Measurements from ENCODE around the gene SFT2D3. TPM values are rescaled to one million over a fixed set of nuclear protein-coding genes. Genes with fewer than 3 reads are reported as not detected.
"Not testable (repeated sequence)": the region's sequence is repeated elsewhere in the genome, so short reads cannot be mapped to it uniquely, and the experiment has no call there.

The SFT2D3 gene
- polyA plus RNA-seq, 3 donors from 2014 or later = 1.3 to 3.4 TPM; not detected in 1

DNA sequence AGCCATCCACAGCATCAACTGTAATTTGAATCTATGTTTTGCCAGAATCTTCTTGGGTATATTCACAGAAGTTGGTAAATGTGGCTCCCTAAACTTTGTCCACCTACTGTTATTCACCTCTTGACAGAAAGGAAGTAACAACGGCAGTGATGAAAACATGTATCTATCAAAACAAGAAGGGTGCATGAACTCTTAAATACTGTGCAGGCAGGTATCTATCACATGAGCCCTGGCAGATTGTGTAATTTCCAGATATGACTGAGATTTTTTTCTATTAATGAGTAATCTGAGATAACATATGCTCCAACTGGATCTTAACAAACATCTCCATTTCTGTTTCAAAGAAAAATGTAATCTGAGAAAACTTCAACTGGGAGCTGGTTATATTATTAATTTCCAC lies 36.6 kb downstream of the SFT2D3 start:
- Mint-ChIP-seq H3K4me1 (peaks cover 4 to 13% of the 10 kb centered on the region in 2 donors), H3K36me3 (peaks cover 3 to 14% (median 4%) of the 10 kb centered on the region in 3 donors), H3K9me3 (no peaks in the 10 kb centered on the region), H3K27ac (no peak overlapping the region), H3K4me3 (no peak overlapping the region), H3K27me3 (ENCODE audit: low read depth in 3 of 3) (no peaks in the 10 kb centered on the region)
- no peak for DNase-seq

- no peak overlapping the region for H3K27ac Mint-ChIP-seq
- DNase-seq = no peak
- no peak overlapping the region for H3K4me3 Mint-ChIP-seq
- H3K4me1 Mint-ChIP-seq = peaks cover 7 to 21% of the 10 kb centered on the region in 2 donors
- H3K9me3 Mint-ChIP-seq = no peaks in the 10 kb centered on the region
- H3K36me3 Mint-ChIP-seq = peaks cover 4 to 20% (median 8%) of the 10 kb centered on the region in 3 donors
- no peaks in the 10 kb centered on the region for H3K27me3 Mint-ChIP-seq (ENCODE audit: low read depth in 3 of 3)
These were observed 38.5 kb downstream of the SFT2D3 start for GRCh38 chr2:127739800-127740199.

- Mint-ChIP-seq H3K36me3 (peaks cover 4 to 22% (median 8%) of the 10 kb centered on the region in 3 donors), H3K4me3 (no peak overlapping the region), H3K9me3 (no peaks in the 10 kb centered on the region), H3K27me3 (ENCODE audit: low read depth in 3 of 3) (no peaks in the 10 kb centered on the region), H3K27ac (peak overlapping the region in 4 of 6 donors; percentile 22 to 86 (median 50)), H3K4me1 (peaks cover 5 to 21% of the 10 kb centered on the region in 2 donors)
- no peak for DNase-seq
These were observed 39.5 kb downstream of the SFT2D3 start for GRCh38 chr2:127740665-127741288.

- DNase-seq = no peak
- H3K27ac Mint-ChIP-seq = peak overlapping the region in 5 of 6 donors; percentile 18 to 62 (median 35)
- no peak overlapping the region for H3K4me3 Mint-ChIP-seq
- H3K4me1 Mint-ChIP-seq = peaks cover 4 to 13% of the 10 kb centered on the region in 2 donors
- H3K36me3 Mint-ChIP-seq = peaks cover 5 to 19% (median 9%) of the 10 kb centered on the region in 3 donors
- no peaks in the 10 kb centered on the region for H3K9me3 Mint-ChIP-seq
- H3K27me3 Mint-ChIP-seq (ENCODE audit: low read depth in 3 of 3) = no peaks in the 10 kb centered on the region
These were observed 42.3 kb downstream of the SFT2D3 start for GRCh38 chr2:127743477-127744026.

DNA sequence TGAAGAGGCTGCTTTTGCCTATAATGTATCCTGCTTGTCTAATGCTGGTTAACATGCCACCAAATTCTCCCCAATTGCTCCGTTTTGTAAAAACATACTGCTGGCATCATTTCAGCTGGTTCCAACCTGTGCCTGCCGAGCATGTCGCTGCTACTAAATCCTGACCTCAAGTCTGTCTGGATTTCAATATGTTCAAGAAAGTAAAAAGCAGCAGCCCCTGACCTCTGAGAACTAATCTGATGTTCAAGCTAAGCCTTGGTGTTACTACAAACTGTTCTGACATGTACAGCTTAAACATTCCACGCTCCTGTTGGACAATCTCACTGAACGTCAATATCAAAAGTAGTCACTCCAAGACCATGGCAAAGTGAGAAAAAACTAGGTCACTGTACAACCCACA lies 46.3 kb downstream of the SFT2D3 start:
- H3K27me3 Mint-ChIP-seq (ENCODE audit: low read depth in 3 of 3) = no peaks in the 10 kb centered on the region
- H3K4me3 Mint-ChIP-seq = no peak overlapping the region
- peak overlapping the region in 3 of 6 donors; percentile 1 to 56 (median 20) for H3K27ac Mint-ChIP-seq
- peaks cover 5 to 19% (median 9%) of the 10 kb centered on the region in 3 donors for H3K36me3 Mint-ChIP-seq
- DNase-seq = no peak
- H3K9me3 Mint-ChIP-seq = no peaks in the 10 kb centered on the region
- H3K4me1 Mint-ChIP-seq = peaks cover 11 to 12% of the 10 kb centered on the region in 2 donors

- not testable (repeated sequence) for H3K4me1 Mint-ChIP-seq; H3K27me3 Mint-ChIP-seq (ENCODE audit: low read depth in 3 of 3); H3K4me3 Mint-ChIP-seq; H3K9me3 Mint-ChIP-seq
- peak in 1 of 3 donors; percentile 1 for DNase-seq
- H3K36me3 Mint-ChIP-seq = peaks cover 3 to 19% (median 9%) of the 10 kb centered on the region in 3 donors
- H3K27ac Mint-ChIP-seq = peak overlapping the region in 3 of 6 donors; percentile 31 to 62 (median 49)
These were observed 48.2 kb downstream of the SFT2D3 start for GRCh38 chr2:127749537-127749936.

DNA sequence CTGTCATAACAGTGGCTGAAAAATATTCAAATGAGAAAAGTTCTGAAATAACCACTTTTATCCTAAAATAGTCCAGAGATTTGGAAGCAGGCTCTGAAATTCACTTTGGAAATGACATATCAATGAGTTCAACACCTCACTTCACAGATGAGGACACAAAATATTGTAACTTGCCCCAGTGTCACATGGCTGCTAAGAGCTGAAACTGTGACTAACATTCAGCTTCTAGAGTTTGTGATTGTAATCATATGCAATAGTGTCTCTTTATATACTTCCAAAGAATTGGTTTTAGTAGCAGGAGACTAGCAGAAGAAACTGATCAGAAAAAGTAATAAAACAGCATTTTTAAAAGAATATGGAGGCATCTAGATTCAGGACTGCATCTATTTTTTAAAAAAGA lies 52.1 kb downstream of the SFT2D3 start:
- Mint-ChIP-seq H3K4me3 (no peak overlapping the region), H3K27ac (peak overlapping the region in 2 of 6 donors; percentile 7 to 20), H3K4me1 (peaks cover 5 to 8% of the 10 kb centered on the region in 2 donors), H3K9me3 (no peaks in the 10 kb centered on the region), H3K27me3 (ENCODE audit: low read depth in 3 of 3) (no peaks in the 10 kb centered on the region), H3K36me3 (peaks cover 0 to 8% (median under 1%) of the 10 kb centered on the region in 3 donors)
- no peak for DNase-seq

- H3K36me3 Mint-ChIP-seq = peaks cover 0 to 7% (median 0%) of the 10 kb centered on the region in 3 donors
- H3K27me3 Mint-ChIP-seq (ENCODE audit: low read depth in 3 of 3) = no peaks in the 10 kb centered on the region
- H3K4me3 Mint-ChIP-seq = no peak overlapping the region
- no peak for DNase-seq
- H3K27ac Mint-ChIP-seq = peak overlapping the region in 1 of 6 donors; percentile 28
- no peaks in the 10 kb centered on the region for H3K9me3 Mint-ChIP-seq
- H3K4me1 Mint-ChIP-seq = peaks cover 5 to 7% of the 10 kb centered on the region in 2 donors
These were observed 52.9 kb downstream of the SFT2D3 start for GRCh38 chr2:127754186-127754585.

Other genes starting within 250 kb of the SFT2D3 start
- 10 to 100 TPM in 2 of 3 donors, 1 to 10 TPM in 1; 3.8 to 32.2 (median 13.1) TPM for gene IWS1, start 175.0 kb upstream of the SFT2D3 start, polyA plus RNA-seq
- under 1 TPM in 1 of 3 donors, not detected in 2; 0.37 TPM for gene MYO7B, start 165.8 kb upstream of the SFT2D3 start, polyA plus RNA-seq
- gene GPR17, start 55.3 kb upstream of the SFT2D3 start, polyA plus RNA-seq = not detected
- gene LIMS2, start 26.0 kb upstream of the SFT2D3 start, polyA plus RNA-seq = under 1 TPM in 1 of 3 donors, not detected in 2; 0.40 TPM
- gene WDR33, start 109.7 kb downstream of the SFT2D3 start, polyA plus RNA-seq = 10 to 100 TPM; 18.6 to 49.8 (median 22.6) TPM
- 10 to 100 TPM; 35.8 to 41.3 (median 35.9) TPM for gene POLR2D, start 156.7 kb downstream of the SFT2D3 start, polyA plus RNA-seq
- gene AMMECR1L, start 184.5 kb downstream of the SFT2D3 start, polyA plus RNA-seq = 1 to 10 TPM; 2.7 to 7.8 (median 4.2) TPM

All from immature natural killer cell (primary cell).